Astrocyte of the spinal cord (primary cell): Measurements from ENCODE around the gene SMIM24.
"Not testable (repeated sequence)": the region's sequence is repeated elsewhere in the genome, so short reads cannot be mapped to it uniquely, and the experiment has no call there.

Experiments
- DNase-seq: peaks from one replicate; pipeline ENCODE4 v3.0.0; 2011; ENCODE audit warnings: low read depth, low spot score
- H3K4me3 ChIP-seq: 2 replicates; pipeline ENCODE4 v1.5.1; 2011; ENCODE audit warnings: low read depth, mild to moderate bottlenecking, low read length, moderate library complexity
- CTCF ChIP-seq: IDR thresholded peaks from 2 replicates; pipeline ENCODE4 v1.5.1; 2012; ENCODE audit warnings: low read depth, mild to moderate bottlenecking, low read length, inconsistent platforms
- in situ Hi-C: cut with HindIII; loops from 2 replicates; pipeline ENCODE4 v1.10.0; 2017; ENCODE audit warnings: low sequenced_read_pairs

The SMIM24 gene

GRCh38 chr19:3448616-3449334, 31.6 kb downstream of the SMIM24 start:
- no peak overlapping the region for H3K4me3 ChIP-seq
- TF ChIP-seq CTCF, result no peak
- DNase-seq, result no peak
- in situ Hi-C loops, result no loop called here

GRCh38 chr19:3446657-3447056, 33.7 kb downstream of the SMIM24 start:
- DNase-seq, H3K4me3 ChIP-seq, in situ Hi-C loops: not testable (repeated sequence)

- in situ Hi-C loops, result no loop called here
- no peak for DNase-seq
- TF ChIP-seq CTCF, result no peak
- no peak overlapping the region for H3K4me3 ChIP-seq
Measured at GRCh38 chr19:3444695-3445234, 35.6 kb downstream of the SMIM24 start.

- TF ChIP-seq CTCF, result no peak
- no peak overlapping the region for H3K4me3 ChIP-seq
- peak; percentile 62 for DNase-seq
- in situ Hi-C loops, result no loop called here
Measured at GRCh38 chr19:3443840-3444694, 36.3 kb downstream of the SMIM24 start.

GRCh38 chr19:3442487-3443071, 37.7 kb downstream of the SMIM24 start:
- no peak for DNase-seq
- H3K4me3 ChIP-seq, result no peak overlapping the region
- no peak for TF ChIP-seq CTCF
- in situ Hi-C loops, result no loop called here

GRCh38 chr19:3441986-3442329, 38.4 kb downstream of the SMIM24 start:
- no peak overlapping the region for H3K4me3 ChIP-seq
- in situ Hi-C loops, result no loop called here
- DNase-seq, result no peak
- no peak for TF ChIP-seq CTCF
